HG03135 (cell line): ENCODE data around the gene HOXD10.

Experiments used
- ATAC-seq: cut with Tn5 transposase; IDR thresholded peaks from one replicate; pipeline ENCODE4 v1.9.1; 2021; ENCODE audit warnings: mild to moderate bottlenecking, moderate library complexity; ENCODE audit not compliant: unreplicated experiment

The HOXD10 gene

DNA sequence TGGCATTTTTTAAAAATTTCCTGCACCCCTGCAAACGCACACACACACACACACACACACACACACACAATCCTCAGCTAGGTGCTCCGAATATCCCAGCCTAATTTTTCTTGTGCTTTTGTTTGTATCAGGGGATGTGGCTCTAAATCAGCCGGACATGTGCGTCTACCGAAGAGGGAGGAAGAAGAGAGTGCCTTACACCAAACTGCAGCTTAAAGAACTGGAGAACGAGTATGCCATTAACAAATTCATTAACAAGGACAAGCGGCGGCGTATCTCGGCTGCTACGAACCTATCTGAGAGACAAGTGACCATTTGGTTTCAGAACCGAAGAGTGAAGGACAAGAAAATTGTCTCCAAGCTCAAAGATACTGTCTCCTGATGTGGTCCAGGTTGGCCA lies 22.2 kb upstream of the HOXD10 start:
- ATAC-seq = no peak

DNA sequence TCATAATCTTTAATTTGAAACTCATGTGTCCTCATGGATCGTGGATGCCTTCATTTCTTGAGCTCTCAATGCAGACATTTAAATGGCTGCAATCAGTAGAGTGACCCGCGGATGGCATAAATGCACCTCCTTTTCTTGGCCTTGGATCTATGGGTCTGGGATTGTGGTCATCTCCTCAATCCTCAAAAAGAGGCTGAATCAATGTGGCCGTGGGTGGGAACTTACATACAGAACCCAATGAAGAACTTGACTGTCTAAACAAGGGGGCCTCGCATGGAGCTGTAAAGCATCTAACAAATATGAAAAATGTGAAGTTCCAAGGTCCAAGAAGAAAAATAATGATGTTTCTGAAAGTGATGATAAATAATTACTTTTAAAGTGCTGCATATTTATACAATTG lies 21.2 kb upstream of the HOXD10 start:
- no peak for ATAC-seq

DNA sequence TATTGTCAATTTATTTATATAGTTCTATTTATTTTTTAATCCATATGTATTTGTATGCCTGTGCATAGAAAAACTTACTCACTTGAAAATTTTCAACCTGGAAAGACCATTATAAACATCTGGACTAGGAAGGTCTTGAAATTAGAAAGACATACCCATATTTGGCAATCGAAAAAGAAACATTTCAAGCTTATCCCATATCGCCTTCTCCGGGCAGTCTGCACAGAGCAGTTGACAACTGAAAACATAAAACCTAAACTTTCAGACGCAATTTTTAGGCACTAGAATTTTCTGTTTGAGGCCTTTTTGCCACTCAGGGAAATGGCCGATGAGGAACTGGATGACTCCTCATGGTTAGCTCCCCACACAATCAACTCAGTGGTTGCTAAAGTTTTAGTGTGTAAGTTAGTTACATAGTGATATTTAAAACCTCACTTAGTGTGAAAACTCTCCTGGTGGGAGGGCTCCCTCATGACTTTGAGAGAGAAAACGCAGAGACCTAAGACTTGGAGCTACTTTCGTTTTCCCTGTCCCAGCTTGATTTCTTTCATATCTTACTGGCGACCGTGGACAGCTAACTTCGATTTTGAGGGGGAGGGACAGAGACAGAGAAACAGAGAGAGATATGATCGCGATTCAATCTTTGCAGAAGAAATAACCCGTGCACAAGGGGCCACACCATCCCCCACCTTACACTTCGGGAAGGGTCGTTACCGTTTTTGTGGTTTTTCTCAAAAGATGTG lies 20.2 kb upstream of the HOXD10 start:
- ATAC-seq = no peak

DNA sequence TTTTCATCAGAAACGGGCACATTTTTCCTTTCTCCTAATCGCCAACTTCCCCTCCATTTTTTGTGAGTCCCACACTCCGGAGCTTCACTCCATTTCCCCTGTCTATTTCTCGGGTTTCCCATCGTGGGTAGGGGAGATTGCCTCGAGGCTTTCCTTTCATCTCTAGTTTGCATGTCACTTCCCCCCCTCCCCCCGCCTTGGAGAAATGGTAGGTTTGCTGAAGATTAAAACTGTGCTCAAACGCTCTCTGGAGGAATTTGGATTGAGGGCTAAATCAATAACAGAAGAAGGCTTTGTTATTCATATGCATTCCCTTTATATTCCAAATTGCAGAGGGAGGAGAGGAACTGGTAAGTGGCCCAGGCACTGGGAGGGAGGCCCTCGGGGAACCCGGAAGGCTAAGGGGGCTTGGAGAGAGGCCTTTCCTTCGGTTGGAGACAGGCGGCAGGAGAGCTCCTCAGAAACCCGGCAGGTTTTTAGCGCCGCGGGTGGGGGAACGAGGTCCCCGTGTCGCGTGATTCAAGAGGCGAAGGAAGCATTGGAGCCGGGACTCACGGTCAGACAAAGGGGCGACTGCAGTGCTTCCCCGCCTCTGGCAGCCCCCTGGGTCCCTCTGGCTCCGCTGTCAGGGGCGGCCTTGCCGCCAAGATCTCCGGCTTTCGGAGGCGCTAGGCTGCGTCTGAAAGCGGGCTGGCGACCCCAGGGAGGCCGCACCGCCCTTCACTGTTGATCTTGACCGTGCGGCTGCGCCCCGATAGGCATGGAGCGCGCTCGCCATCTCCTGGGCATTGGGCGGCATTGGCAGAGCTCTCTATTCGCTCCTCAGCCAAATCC lies 19.4 kb upstream of the HOXD10 start:
- ATAC-seq = peak; percentile 75

DNA sequence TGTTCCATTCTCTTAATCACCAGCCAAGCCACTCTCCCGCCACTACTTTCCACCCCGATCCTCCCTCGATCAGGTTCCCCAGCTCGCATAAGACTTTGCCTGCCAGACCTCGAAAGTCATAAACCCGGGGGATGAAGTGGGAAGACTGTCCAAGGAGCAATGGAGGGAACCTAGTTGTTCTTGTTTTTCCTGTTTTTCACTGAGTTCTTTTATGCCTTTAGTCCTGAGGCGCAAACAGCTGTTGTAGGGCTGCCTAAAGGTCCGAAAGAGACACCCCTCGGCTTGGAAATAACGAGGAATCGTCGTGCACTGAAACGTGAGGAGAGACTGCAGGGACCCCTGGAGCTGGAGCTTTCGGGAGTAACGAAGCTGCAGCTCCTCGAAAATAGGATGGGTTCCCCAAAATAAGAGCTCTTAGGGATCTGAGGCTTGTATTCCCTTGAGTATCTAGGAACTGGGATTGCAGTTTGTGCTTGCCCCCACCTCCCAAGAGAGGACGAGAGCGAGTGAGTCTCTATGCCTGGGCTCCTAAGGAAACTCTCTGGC lies 18.7 kb upstream of the HOXD10 start:
- ATAC-seq = no peak

DNA sequence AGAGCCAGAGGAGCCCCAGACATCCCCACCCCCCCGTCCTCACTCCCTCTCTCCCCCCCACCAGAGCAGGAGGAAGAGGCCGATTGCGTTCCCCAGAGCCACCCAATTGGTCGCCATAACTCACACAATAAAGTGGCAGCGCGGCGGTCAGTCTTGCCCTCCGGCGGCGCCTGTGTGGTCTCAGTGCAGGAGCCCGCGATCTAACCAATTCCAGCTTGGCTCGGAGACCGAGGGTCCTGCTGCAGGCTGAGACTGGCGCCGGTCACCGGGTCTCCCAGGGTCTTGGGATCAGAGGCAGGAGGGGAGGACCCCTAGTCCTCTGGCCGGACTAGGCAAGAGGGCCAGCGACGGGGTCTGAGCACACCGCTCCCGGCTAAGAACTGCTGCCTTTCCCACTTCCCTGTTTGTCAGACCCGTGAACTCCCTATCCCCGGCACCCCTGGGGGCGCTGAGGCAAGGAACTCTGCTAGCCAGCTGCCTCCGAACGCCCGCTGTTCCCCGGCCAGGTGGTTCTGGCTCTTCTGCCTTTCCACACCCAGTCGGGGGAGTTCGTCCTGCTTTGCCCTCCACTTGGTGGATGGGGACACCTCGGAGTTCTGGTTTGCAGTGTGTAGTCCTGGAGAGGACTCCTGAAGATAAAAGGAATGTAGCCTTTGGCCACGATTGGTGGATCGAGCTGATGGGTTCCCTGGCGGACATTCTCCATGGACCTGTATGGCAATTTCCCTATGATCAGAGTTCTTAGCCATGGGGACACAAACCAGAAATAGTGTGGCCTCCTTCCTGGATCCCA lies 18.0 kb upstream of the HOXD10 start:
- ATAC-seq = no peak

DNA sequence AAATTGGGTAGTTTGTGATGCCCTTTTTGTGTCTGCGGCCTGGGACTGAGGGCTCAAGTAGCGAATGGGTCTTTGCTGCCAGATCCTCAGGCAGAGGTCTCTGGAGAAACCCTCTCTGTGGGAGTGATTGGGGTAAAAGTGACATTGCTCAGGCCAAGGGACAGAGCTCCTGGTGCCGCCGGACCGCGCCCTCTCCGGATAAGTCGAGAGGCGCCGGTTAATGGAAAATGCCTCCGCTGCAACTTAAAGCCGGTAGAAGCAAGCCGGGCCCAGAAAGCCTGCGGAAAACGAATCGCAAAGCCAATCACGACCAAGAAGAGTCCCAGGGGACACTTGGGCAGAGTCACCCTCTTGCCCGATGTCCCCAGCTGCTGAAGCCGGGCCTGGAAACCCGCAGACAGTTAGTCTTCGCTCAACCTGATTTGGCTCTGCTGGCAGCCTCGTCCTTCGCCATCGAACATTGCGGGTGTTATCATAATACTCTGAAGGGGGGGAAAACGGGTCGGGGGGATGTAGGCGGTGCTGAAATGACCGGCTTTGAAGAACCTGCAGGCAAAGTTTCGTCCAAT lies 17.3 kb upstream of the HOXD10 start:
- ATAC-seq = no peak

DNA sequence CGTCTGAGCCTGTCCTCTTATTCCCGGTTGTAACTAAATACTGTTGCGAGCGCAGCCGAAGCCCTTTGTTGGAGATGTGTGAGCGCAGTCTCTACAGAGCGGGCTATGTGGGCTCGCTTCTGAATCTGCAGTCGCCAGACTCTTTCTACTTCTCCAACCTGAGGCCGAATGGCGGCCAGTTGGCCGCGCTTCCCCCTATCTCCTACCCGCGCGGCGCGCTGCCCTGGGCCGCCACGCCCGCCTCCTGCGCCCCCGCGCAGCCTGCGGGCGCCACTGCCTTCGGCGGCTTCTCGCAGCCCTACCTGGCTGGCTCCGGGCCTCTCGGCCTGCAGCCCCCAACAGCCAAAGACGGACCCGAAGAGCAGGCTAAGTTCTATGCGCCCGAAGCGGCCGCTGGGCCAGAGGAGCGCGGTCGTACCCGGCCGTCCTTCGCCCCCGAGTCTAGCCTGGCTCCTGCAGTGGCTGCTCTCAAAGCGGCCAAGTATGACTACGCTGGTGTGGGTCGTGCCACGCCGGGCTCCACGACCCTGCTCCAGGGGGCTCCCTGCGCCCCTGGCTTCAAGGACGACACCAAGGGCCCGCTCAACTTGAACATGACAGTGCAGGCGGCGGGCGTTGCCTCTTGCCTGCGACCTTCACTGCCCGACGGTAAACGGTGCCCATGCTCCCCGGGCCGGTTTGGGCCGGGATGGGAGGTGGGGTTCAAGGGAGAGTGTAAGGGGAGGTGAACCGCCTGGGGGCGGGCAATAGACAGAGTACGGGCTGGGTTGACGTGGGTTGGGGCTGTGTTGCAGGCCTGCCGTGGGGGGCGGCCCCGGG lies 16.6 kb upstream of the HOXD10 start, which contains the start of gene HOXD12:
TSS of gene HOXD12 (plus strand) at position 68 of the 819 bp plus-strand sequence. CDS start at position 75, 7 bp downstream.
- no peak for ATAC-seq

DNA sequence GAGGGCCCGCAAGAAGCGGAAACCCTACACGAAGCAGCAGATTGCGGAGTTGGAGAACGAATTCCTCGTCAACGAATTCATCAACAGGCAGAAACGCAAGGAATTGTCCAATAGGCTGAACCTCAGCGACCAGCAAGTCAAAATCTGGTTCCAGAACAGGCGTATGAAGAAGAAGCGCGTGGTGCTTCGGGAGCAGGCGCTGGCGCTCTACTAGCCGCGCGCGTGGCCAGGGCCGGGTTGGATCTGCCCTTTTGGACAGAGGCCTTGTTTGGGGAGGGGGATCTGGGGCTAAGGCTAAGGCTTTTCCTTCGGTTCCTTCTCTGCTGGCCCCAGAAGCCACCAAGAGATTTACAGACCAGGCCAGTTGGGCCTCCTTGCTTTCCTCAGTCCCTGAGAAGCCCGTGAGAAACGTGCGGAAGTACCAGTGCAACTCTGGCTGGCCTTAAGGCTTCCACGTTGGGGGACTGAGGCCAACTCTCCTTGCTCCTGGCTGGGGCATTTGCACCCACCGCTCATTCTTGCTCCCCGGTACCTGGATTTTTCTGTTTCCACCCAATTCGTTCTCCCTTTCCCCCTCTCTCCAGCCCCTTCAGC lies 15.9 kb upstream of the HOXD10 start:
- ATAC-seq = no peak

DNA sequence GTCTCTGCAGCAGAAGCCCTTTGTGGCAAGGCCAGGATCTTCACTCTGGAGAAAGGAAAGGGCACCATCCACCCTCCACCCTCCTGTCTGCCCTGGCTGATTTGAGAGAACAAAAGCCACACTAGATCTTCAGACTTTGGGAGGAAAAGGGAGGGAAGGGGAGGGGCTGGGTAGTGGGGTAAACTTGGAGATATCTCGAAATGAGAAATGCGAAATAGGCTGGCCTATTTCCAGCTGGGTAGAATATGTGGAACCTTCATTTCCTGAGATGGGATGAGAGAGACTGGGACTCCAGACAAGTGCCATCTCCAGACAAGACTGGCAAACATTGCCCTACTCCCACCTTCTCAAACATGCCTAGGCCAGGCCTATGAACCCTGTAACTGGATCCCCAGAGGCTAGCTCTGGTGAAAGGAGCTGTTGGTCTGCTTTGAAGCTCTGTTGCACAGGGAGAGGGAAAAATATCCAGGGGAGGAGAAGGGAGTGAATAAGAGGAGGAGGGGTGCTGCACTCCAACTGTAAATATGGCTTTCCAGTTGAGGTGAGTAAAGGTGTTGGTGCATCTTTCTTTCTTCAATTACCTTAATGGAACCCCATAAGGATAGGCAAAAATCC lies 15.3 kb upstream of the HOXD10 start:
- no peak for ATAC-seq

DNA sequence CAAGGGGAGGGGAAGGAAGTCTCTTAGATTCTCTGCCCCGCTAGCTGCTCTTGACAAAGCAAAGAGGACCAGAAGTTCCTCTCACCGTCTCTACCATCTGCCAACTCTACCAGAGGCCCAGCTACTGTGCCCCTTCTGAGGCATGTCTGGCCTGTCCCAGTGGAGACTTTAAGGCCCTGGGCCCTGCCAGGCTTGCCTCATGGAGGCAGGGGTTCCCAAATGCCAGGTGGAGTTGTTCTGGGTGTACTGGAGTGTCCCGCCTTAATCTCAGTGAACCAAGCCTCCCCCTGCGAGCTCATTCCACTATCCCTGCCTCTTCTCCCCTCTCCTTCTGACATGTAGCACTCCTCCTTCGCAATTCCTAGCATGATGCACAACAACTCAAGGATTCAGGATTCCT lies 14.7 kb upstream of the HOXD10 start:
- ATAC-seq = no peak

DNA sequence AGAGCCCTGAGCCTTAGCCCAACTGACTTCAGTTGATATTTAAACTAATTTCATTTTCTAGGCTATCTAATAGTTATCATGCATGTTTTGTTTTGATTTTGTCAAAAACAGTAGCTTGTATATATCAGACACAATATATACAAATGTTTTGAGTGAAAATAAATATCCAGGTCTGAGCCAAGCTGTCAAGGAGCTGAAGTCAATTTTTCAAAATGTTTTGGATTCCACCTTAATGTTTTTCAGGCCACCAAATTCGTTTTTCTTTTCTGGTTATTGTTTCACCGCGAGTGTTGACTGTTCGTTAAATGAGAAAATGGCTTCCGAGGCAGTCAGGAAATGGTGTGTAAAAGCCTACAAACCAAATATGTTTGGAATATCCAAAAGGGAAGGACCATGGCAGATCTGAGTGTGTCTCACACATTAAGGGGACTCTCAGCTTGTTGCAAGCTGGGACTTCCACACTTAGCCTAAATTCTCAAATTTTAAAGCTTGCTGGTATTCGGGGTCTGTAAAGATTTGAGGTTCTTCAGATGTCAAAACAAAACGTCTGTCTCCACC lies 14.2 kb upstream of the HOXD10 start:
- no peak for ATAC-seq

DNA sequence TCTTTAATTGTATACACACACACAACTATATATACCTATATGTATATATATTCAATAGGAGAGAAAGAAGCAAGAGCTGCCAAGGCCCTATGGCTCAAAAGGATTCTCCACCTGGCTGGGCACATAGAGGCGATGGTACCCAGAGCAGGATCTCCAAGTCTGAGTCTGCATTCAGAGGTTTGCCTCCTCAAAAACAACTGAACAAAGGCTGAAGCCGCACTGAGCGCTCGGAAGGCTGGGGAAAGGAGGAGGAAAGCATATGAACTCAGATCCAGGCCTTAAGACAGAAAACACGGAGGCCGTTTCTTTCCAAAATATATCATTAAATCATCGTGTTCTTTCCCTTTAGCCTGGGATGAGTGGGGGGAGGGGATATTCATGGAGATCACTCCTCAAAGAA lies 13.4 kb upstream of the HOXD10 start:
- no peak for ATAC-seq

DNA sequence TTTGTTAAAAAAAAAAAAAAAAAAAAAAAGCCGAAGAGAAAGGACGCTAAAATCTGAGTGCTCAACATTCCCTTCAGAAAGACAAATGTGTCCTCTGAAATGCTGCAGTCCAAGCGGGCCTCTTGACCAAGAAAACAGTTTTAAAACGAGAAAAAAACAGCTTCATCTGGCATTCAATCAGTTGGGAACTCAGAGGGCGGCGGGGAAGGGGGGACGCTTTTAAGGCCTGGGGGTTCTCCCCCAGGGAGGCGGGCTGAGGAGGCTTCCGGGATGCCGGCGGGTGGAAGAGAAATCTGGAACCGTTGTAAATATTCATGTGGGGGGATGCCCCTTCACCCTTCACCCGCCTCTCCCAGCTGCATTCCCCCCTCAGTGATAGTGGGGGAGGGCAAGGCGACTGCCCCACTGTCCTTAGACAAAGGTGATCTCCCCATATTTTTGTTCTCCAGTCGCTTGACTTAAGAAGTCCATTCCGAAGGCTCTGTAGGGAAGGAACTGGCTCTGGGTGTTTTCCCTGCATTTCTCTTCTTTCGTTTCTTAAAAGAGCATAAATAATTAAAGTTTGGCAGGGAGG lies 12.7 kb upstream of the HOXD10 start:
- no peak for ATAC-seq

DNA sequence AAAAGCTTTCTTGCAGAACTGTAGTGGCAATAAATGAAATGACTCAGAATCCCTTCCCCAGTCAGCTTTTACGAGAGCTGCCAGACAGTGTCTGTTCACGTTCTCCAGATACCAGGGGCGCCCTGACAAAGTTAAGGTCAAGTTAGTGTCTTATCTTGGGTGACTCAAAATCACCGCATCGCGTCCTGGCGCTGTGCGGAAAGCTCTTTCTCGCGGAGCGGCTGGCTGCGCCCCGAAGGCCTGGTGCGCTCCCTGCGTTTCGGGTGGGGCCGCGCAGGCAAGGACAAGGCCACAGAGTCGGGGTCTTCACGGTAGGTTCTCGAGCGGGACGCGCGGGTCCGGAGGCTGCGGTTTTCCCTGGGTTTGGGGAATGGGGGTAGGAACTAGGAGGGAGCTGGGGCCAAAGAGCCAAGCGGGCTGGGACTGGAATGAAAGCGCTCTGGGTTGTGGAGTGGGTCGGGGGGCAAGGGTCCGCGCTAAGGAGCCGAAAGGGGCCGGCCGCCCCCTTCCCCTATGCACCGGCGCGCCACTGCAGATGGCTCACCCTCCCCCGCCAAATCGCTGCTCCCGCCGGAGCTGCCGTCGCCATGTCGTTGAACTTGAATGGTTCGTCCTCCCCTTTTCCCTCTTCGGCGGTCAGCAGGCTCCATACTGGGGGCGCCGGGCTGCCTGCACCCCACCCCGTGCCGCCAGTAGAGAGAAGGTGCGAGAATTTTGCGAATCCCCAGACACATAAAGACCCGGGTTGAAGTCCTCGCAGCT lies 12.1 kb upstream of the HOXD10 start:
- no peak for ATAC-seq

DNA sequence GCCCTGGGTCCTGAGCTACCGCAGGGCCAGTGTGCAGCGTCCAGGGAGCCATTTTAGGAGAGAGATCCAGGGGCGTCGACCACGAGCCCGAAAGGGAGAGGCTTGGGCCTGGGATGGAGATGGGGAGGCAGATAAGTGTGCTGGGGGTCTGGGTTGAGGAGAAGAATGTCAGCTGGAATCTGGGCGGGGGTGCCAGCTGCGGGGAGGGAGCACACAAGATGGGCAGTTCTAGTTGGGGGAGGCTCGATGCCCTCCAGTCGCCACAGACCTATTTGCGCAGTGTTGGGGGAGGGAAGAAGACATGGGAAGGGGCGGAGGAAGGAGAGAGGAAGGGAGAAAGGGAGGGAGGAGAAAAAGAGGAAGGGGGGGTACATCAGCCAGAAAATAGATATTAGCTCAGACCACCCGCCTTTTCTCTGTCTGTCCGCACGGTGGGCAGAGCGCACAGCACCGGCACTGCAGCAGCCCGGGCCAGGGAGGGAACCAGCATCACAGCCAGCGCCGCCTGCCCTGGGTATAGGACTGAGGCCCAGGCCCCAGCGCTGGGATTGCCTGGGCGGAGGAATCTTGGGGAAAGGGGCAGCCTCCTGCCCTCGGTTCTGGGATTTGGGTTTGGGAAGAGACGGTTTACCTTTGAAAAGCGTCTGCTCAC lies 11.4 kb upstream of the HOXD10 start:
- ATAC-seq = no peak
